OCI-LY1 (cell line): Measurements from ENCODE around the gene ACOX1.

Source experiments
- H2AFZ ChIP-seq: fragments of 200-600 bp; sonication (generic), shearing (Covaris generic); 2 replicates; pipeline ENCODE4 v1.6.0; 2014; ENCODE audit warnings: antibody characterized with exemption, mild to moderate bottlenecking, low read length
- H3F3A ChIP-seq: fragments of 200-600 bp; sonication (generic), shearing (Covaris generic); 2 replicates; pipeline ENCODE4 v1.6.0; 2014; ENCODE audit warnings: mild to moderate bottlenecking, antibody characterized with exemption, low read length, moderate library complexity; ENCODE audit not compliant: insufficient read depth
- H3K27ac ChIP-seq: fragments of 200-600 bp; sonication (generic); 2 replicates; pipeline ENCODE4 v1.5.1; 2014; ENCODE audit warnings: low read length, mixed run types, mild to moderate bottlenecking, low read depth; ENCODE audit not compliant: poor library complexity, severe bottlenecking
- H3K27me3 ChIP-seq: fragments of 200-600 bp; sonication (generic); 2 replicates; pipeline ENCODE4 v1.6.0; 2014; ENCODE audit warnings: antibody characterized with exemption, mild to moderate bottlenecking, low read length, moderate library complexity; ENCODE audit not compliant: insufficient read depth
- H3K36me3 ChIP-seq: fragments of 200-600 bp; sonication (generic); 2 replicates; pipeline ENCODE4 v1.6.1; 2014; ENCODE audit warnings: mild to moderate bottlenecking, antibody characterized with exemption, low read length, moderate library complexity, mixed read lengths; ENCODE audit not compliant: insufficient read depth
- H3K4me1 ChIP-seq: fragments of 200-600 bp; sonication (generic); 2 replicates; pipeline ENCODE4 v1.5.1; 2014; ENCODE audit warnings: mild to moderate bottlenecking, low read length, moderate library complexity; ENCODE audit not compliant: insufficient read depth, severe bottlenecking
- H3K4me2 ChIP-seq: fragments of 200-600 bp; sonication (generic), shearing (Covaris generic); 2 replicates; pipeline ENCODE4 v1.6.1; 2014; ENCODE audit warnings: low read length
- H3K4me3 ChIP-seq: fragments of 200-600 bp; sonication (generic); 2 replicates; pipeline ENCODE4 v1.5.1; 2014; ENCODE audit warnings: low read length, low read depth, mild to moderate bottlenecking, mixed read lengths; ENCODE audit not compliant: poor library complexity, severe bottlenecking
- H3K79me2 ChIP-seq: fragments of 200-600 bp; shearing (Covaris generic); 2 replicates; pipeline ENCODE4 v1.6.1; 2016; ENCODE audit warnings: mixed run types, low read length, mixed read lengths; ENCODE audit not compliant: insufficient read depth
- H3K9ac ChIP-seq: fragments of 200-600 bp; sonication (generic), shearing (Covaris generic); 2 replicates; pipeline ENCODE4 v1.6.1; 2014; ENCODE audit warnings: mild to moderate bottlenecking, low read length, mixed read lengths
- H3K9me2 ChIP-seq: fragments of 200-600 bp; sonication (generic), shearing (Covaris generic); 2 replicates; pipeline ENCODE4 v1.6.1; 2014; ENCODE audit warnings: low read depth, mild to moderate bottlenecking, low read length, mixed read lengths
- H3K9me3 ChIP-seq: fragments of 200-600 bp; shearing (Covaris generic); 2 replicates; pipeline ENCODE4 v1.6.1; 2014; ENCODE audit warnings: low read length, mixed read lengths
- H4K20me1 ChIP-seq: fragments of 200-600 bp; sonication (generic), shearing (Covaris generic); 2 replicates; pipeline ENCODE4 v1.6.0; 2016; ENCODE audit warnings: mild to moderate bottlenecking, low read length; ENCODE audit not compliant: insufficient read depth
- CTCF ChIP-seq: fragments of 200-600 bp; sonication (generic), shearing (Covaris generic); IDR thresholded peaks from 2 replicates; pipeline ENCODE4 v1.5.1; 2017; ENCODE audit warnings: mild to moderate bottlenecking, antibody characterized with exemption, low read length, moderate library complexity, mixed read lengths
- EZH2 ChIP-seq: fragments of 200-600 bp; sonication (generic), shearing (Covaris generic); IDR thresholded peaks from 2 replicates; pipeline ENCODE4 v1.8.0; 2017; ENCODE audit warnings: borderline replicate concordance, mixed run types, mild to moderate bottlenecking, antibody characterized with exemption, low read length, moderate library complexity, mixed read lengths

Gene ACOX1

GRCh38 chr17:76008630-76009425, 29.9 kb upstream of the ACOX1 start:
- H3K4me3 ChIP-seq: no peak overlapping the region
- TF ChIP-seq EZH2: no peak
- no peak for TF ChIP-seq CTCF
- H3K9ac ChIP-seq: no peak overlapping the region
- H3K27me3 ChIP-seq: peaks cover 8% of the 10 kb centered on the region; the same call in 1 of the 2 replicates
- no peak overlapping the region for H2AFZ ChIP-seq
- H3K79me2 ChIP-seq: no peaks in the 10 kb centered on the region
- H3K4me1 ChIP-seq: no peaks in the 10 kb centered on the region
- no peaks in the 10 kb centered on the region for H3F3A ChIP-seq
- H3K27ac ChIP-seq: no peak overlapping the region
- no peaks in the 10 kb centered on the region for H4K20me1 ChIP-seq
- H3K4me2 ChIP-seq: no peak overlapping the region
- no peaks in the 10 kb centered on the region for H3K36me3 ChIP-seq
- no peaks in the 10 kb centered on the region for H3K9me2 ChIP-seq
- no peaks in the 10 kb centered on the region for H3K9me3 ChIP-seq

- Histone ChIP-seq H3K9me3 (no peaks in the 10 kb centered on the region), H3K4me3 (no peak overlapping the region), H3K4me1 (no peaks in the 10 kb centered on the region), H3K9ac (no peak overlapping the region), H3F3A (no peaks in the 10 kb centered on the region), H2AFZ (no peak overlapping the region), H4K20me1 (no peaks in the 10 kb centered on the region), H3K27me3 (peaks cover 8% of the 10 kb centered on the region; the same call in 1 of the 2 replicates), H3K27ac (no peak overlapping the region), H3K79me2 (no peaks in the 10 kb centered on the region), H3K4me2 (no peak overlapping the region), H3K36me3 (no peaks in the 10 kb centered on the region), H3K9me2 (no peaks in the 10 kb centered on the region)
- TF ChIP-seq EZH2: no peak
- no peak for TF ChIP-seq CTCF
Measured at GRCh38 chr17:76008208-76008607, 29.2 kb upstream of the ACOX1 start.

- H2AFZ ChIP-seq: no peak overlapping the region
- H3K9me3 ChIP-seq: no peaks in the 10 kb centered on the region
- TF ChIP-seq EZH2 (no peak), CTCF (no peak)
- H3K27ac ChIP-seq: no peak overlapping the region
- no peak overlapping the region for H3K9ac ChIP-seq
- H3F3A ChIP-seq: no peaks in the 10 kb centered on the region
- no peaks in the 10 kb centered on the region for H3K4me1 ChIP-seq
- H3K36me3 ChIP-seq: no peaks in the 10 kb centered on the region
- no peak overlapping the region for H3K4me2 ChIP-seq
- H3K4me3 ChIP-seq: no peak overlapping the region
- H3K27me3 ChIP-seq: peaks cover 8% of the 10 kb centered on the region; the same call in 1 of the 2 replicates
- H3K9me2 ChIP-seq: no peaks in the 10 kb centered on the region
- H4K20me1 ChIP-seq: no peaks in the 10 kb centered on the region
- H3K79me2 ChIP-seq: no peaks in the 10 kb centered on the region
Measured at GRCh38 chr17:76007850-76008165, 28.8 kb upstream of the ACOX1 start.
